CD4-positive, CD25-positive, alpha-beta regulatory T cell (primary cell): ENCODE results near the gene ZNF609. TPM values are rescaled to one million over a fixed set of nuclear protein-coding genes. Genes with fewer than 3 reads are reported as not detected.

ENCODE experiments used
- ATAC-seq, 2 donors: fragments of 150-1000 bp; cut with Tn5 transposase; one replicate each; pipeline ENCODE4 v1.10.0; 2021; ENCODE audit warnings: low read depth in 2 of 2, moderate number of reproducible peaks in 2 of 2, moderate library complexity in 1 of 2
- DNase-seq, 3 donors: peaks; one replicate each; pipeline versions ENCODE4 v3.0.0 to v3.0.0-alpha.2; 2012 to 2022; ENCODE audit warnings: mixed read lengths in 1 of 3
- H3K27ac ChIP-seq: one replicate; pipeline ENCODE4 v1.7.0; 2013; ENCODE audit warnings: mild to moderate bottlenecking, low read length; ENCODE audit not compliant: insufficient read depth, poor library complexity, severe bottlenecking
- H3K27me3 ChIP-seq: one replicate; pipeline ENCODE4 v1.7.0; 2013; ENCODE audit warnings: low read length; ENCODE audit not compliant: control insufficient read depth, insufficient read depth
- H3K36me3 ChIP-seq: one replicate; pipeline ENCODE4 v1.7.0; 2013; ENCODE audit warnings: mild to moderate bottlenecking, low read length, moderate library complexity; ENCODE audit not compliant: control insufficient read depth, insufficient read depth
- H3K4me1 ChIP-seq: 2 replicates; pipeline ENCODE4 v1.7.0; 2013; ENCODE audit warnings: mild to moderate bottlenecking, low read length; ENCODE audit not compliant: insufficient read depth, control insufficient read depth, poor library complexity, severe bottlenecking
- H3K4me3 ChIP-seq: one replicate; pipeline ENCODE4 v1.7.0; 2013; ENCODE audit warnings: low read depth, mild to moderate bottlenecking, low read length, moderate library complexity
- H3K9me3 ChIP-seq, 2 experiments: 1 replicate in 1 of 2; 2 replicates in 1 of 2; pipeline ENCODE4 v1.7.0; 2013; ENCODE audit warnings: low read length in 2 of 2, mild to moderate bottlenecking in 1 of 2, moderate library complexity in 1 of 2; ENCODE audit not compliant: control insufficient read depth in 2 of 2
- H3K27ac Mint-ChIP-seq, 3 donors: one replicate each; pipeline ENCODE4 v1.8.0; 2020 to 2022; ENCODE audit warnings: mild to moderate bottlenecking in 3 of 3, mixed read lengths in 3 of 3, moderate library complexity in 2 of 3
- H3K27me3 Mint-ChIP-seq: one replicate; pipeline ENCODE4 v1.8.0; 2022; ENCODE audit warnings: mild to moderate bottlenecking, mixed read lengths
- H3K36me3 Mint-ChIP-seq: one replicate; pipeline ENCODE4 v1.8.0; 2020; ENCODE audit warnings: mixed read lengths
- H3K4me1 Mint-ChIP-seq, 4 donors: one replicate each; pipeline ENCODE4 v1.8.0; 2020 to 2022; ENCODE audit warnings: mixed read lengths in 4 of 4, mild to moderate bottlenecking in 1 of 4
- H3K4me3 Mint-ChIP-seq, 4 donors: one replicate each; pipeline ENCODE4 v1.8.0; 2020 to 2022; ENCODE audit warnings: mild to moderate bottlenecking in 4 of 4, mixed read lengths in 4 of 4, moderate library complexity in 3 of 4
- H3K9me3 Mint-ChIP-seq, 7 donors: one replicate each; pipeline ENCODE4 v1.8.0; 2020 to 2022; ENCODE audit warnings: mixed read lengths in 7 of 7, mild to moderate bottlenecking in 3 of 7, moderate library complexity in 2 of 7
- polyA plus RNA-seq, 4 donors: library from polyadenylated mRNA; unstranded; fragments of 300-500 nt; fragmentation: Illumina TruSeq; gene quantifications; one replicate each; pipeline ENCODE4 v1.2.3, GENCODE V29; 2021
- total RNA-seq: library from RNA; stranded (reverse); gene quantifications from one replicate; pipeline ENCODE4 v1.2.3, GENCODE V29; 2022

The ZNF609 gene
- total and polyA plus RNA-seq, 5 donors from 2014 or later: 0.64 to 39.0 (median 2.0) TPM

DNA sequence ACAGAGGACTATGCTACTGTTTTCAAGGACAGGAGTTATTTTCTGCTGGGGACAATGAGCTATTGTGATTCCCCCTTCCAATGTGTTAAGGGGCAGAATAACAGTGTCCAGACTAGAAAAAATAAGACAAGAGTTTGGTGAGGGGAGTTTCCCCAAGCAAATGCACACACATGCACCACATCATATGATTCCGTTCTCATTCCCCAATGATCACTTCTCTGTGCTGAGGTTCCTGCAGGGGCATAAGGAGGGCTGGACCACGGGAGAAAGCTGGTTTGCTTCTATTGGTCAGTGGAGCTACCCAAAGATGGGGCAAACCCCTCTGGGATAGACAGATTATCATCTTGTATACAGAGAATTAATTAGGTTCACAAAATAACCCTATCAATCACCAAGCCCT, 234.4 kb downstream of the ZNF609 start:
- Histone ChIP-seq H3K9me3 (no peaks in the 10 kb centered on the region), H3K4me1 (peaks cover 20% of the 10 kb centered on the region), H3K27ac (no peak overlapping the region), H3K4me3 (no peak overlapping the region), H3K27me3 (no peaks in the 10 kb centered on the region), H3K36me3 (peaks cover 36% of the 10 kb centered on the region)
- ATAC-seq (no peak), DNase-seq (no peak)
- H3K4me3 Mint-ChIP-seq: no peak overlapping the region
- H3K9me3 Mint-ChIP-seq: no peaks in the 10 kb centered on the region
- peaks cover 6% of the 10 kb centered on the region for H3K36me3 Mint-ChIP-seq
- H3K27me3 Mint-ChIP-seq: no peaks in the 10 kb centered on the region
- H3K27ac Mint-ChIP-seq: peak overlapping the region in 1 of 3 donors; percentile 23
- H3K4me1 Mint-ChIP-seq: peaks cover 27 to 49% (median 30%) of the 10 kb centered on the region in 4 donors

GRCh38 chr15:64695561-64695992, 235.2 kb downstream of the ZNF609 start:
- Mint-ChIP-seq H3K4me3 (no peak overlapping the region), H3K27me3 (no peaks in the 10 kb centered on the region), H3K36me3 (peaks cover 4% of the 10 kb centered on the region), H3K27ac (peak overlapping the region in 2 of 3 donors; percentile 26 to 45), H3K4me1 (peaks cover 26 to 57% (median 37%) of the 10 kb centered on the region in 4 donors), H3K9me3 (no peaks in the 10 kb centered on the region)
- no peak overlapping the region for H3K27ac ChIP-seq
- peaks cover 28% of the 10 kb centered on the region for H3K36me3 ChIP-seq
- H3K4me3 ChIP-seq: no peak overlapping the region
- peaks cover 27% of the 10 kb centered on the region for H3K4me1 ChIP-seq
- no peaks in the 10 kb centered on the region for H3K9me3 ChIP-seq
- no peaks in the 10 kb centered on the region for H3K27me3 ChIP-seq
- DNase-seq: no peak
- peak in 1 of 2 donors; percentile 43 for ATAC-seq

DNA sequence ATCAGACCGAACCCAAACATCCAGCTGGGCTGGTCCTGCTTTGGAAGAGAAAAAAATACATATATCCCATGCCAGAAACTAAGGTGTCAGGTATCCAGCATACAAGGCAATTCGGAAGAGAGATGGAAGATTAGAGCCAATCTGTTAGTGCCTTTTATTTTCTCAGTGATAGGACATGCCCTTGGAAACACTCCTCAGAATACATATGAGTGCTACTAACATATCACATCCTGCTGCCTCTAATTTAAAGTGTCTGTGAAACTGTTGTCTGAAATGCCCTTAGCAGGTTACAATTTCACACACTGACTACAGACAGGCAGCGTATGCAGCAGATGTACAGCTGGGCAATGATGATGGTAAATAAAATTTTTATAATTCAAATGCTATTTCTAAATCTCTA, 236.1 kb downstream of the ZNF609 start:
- Mint-ChIP-seq H3K4me3 (no peak overlapping the region), H3K36me3 (no peaks in the 10 kb centered on the region), H3K27ac (peak overlapping the region in 2 of 3 donors; percentile 42 to 62), H3K4me1 (peaks cover 24 to 63% (median 45%) of the 10 kb centered on the region in 4 donors), H3K27me3 (no peaks in the 10 kb centered on the region), H3K9me3 (no peaks in the 10 kb centered on the region)
- Histone ChIP-seq H3K27ac (no peak overlapping the region), H3K4me3 (no peak overlapping the region), H3K36me3 (peaks cover 20% of the 10 kb centered on the region), H3K27me3 (no peaks in the 10 kb centered on the region), H3K9me3 (no peaks in the 10 kb centered on the region), H3K4me1 (peaks cover 36% of the 10 kb centered on the region)
- no peak for ATAC-seq
- DNase-seq: no peak

GRCh38 chr15:64697911-64698369, 237.6 kb downstream of the ZNF609 start:
- peak; percentile 45 to 46 for ATAC-seq
- peak overlapping the region; percentile 3 to 88 (median 63) for H3K27ac Mint-ChIP-seq

DNA sequence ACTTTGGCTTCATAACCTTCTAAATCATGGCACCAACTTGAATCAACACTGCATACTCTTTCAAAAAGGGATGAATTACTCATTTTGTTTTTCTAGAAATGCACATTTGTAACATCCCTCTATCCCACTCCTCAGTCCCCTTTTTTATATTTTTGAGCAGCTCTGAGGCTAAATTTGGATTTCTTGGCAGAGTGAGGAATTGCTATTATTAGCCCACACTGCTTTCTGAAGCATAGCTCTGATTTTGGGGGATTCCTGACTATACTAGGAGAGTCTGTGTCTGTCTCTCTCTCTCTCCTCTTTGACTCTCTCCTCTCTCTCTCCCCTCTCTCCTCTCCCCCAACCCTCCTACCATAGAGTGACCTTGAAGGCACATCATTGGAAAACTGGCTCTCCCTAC, 238.4 kb downstream of the ZNF609 start:
- Histone ChIP-seq H3K4me3 (no peak overlapping the region), H3K9me3 (no peaks in the 10 kb centered on the region), H3K4me1 (peaks cover 55% of the 10 kb centered on the region), H3K36me3 (peaks cover 14% of the 10 kb centered on the region), H3K27ac (no peak overlapping the region), H3K27me3 (no peaks in the 10 kb centered on the region)
- no peak for ATAC-seq
- Mint-ChIP-seq H3K36me3 (no peaks in the 10 kb centered on the region), H3K4me3 (peak overlapping the region; percentile 7 to 44 (median 8)), H3K9me3 (no peaks in the 10 kb centered on the region), H3K4me1 (peaks cover 26 to 79% (median 58%) of the 10 kb centered on the region in 4 donors), H3K27me3 (peaks cover 7% of the 10 kb centered on the region), H3K27ac (peak overlapping the region; percentile 28 to 92 (median 64))
- DNase-seq: no peak

More at GRCh38 chr15:64697911-64698369, 237.6 kb downstream of the ZNF609 start:
- H3K4me1 ChIP-seq: peaks cover 50% of the 10 kb centered on the region
- no peak overlapping the region for H3K4me3 ChIP-seq
- Mint-ChIP-seq H3K27me3 (no peaks in the 10 kb centered on the region), H3K4me1 (peaks cover 26 to 75% (median 52%) of the 10 kb centered on the region in 4 donors), H3K4me3 (peak overlapping the region in 1 of 4 donors; percentile 5), H3K9me3 (no peaks in the 10 kb centered on the region), H3K36me3 (no peaks in the 10 kb centered on the region)
- H3K27ac ChIP-seq: no peak overlapping the region
- H3K36me3 ChIP-seq: peaks cover 17% of the 10 kb centered on the region
- no peaks in the 10 kb centered on the region for H3K27me3 ChIP-seq
- no peaks in the 10 kb centered on the region for H3K9me3 ChIP-seq
- DNase-seq: no peak

DNA sequence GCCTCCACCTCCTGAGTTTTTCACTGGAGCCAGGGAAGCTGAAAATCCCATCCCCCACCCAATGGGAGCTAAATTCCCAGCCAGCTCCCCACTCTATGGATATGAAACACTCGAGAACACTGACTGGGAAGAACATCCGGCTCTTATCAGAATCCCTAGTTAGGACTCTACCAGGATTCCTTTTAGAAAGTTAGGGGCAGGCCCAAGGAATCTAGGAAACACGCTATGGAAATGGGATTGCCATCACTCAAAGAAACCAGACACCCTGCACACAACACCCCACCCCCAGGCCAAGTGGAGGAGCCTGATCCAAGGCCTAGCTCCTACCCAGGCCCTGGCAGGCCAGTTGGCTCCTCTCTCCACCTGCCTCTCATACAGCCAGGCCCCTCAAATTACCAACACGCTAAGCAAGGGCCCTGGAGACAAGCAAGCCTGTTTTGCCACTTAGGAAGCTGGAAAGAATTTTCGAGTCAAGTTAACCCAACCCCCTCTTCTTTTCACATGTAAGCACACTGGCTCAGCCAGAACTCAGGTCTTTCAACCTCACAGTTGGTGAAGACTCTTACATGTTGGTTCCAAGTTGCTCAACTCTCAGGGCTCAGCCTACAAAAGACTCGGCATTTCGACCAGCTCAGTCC, 239.5 kb downstream of the ZNF609 start:
- H3K27ac Mint-ChIP-seq: peak overlapping the region; percentile 57 to 77 (median 68)
- H3K36me3 ChIP-seq: peaks cover 9% of the 10 kb centered on the region
- H3K9me3 ChIP-seq: no peaks in the 10 kb centered on the region
- ATAC-seq (no peak), DNase-seq (no peak)
- peaks cover 26 to 81% (median 60%) of the 10 kb centered on the region in 4 donors for H3K4me1 Mint-ChIP-seq
- H3K4me3 Mint-ChIP-seq: peak overlapping the region; percentile 66 to 94 (median 93)
- peaks cover 7% of the 10 kb centered on the region for H3K27me3 Mint-ChIP-seq
- H3K36me3 Mint-ChIP-seq: no peaks in the 10 kb centered on the region
- H3K9me3 Mint-ChIP-seq: no peaks in the 10 kb centered on the region
- H3K4me3 ChIP-seq: no peak overlapping the region
- peaks cover 56% of the 10 kb centered on the region for H3K4me1 ChIP-seq
- no peaks in the 10 kb centered on the region for H3K27me3 ChIP-seq
- H3K27ac ChIP-seq: no peak overlapping the region

- no peak for DNase-seq
- H3K36me3 ChIP-seq: no peaks in the 10 kb centered on the region
- peak overlapping the region; percentile 64 for H3K4me3 ChIP-seq
- Mint-ChIP-seq H3K27me3 (peaks cover 7% of the 10 kb centered on the region), H3K9me3 (no peaks in the 10 kb centered on the region), H3K27ac (peak overlapping the region; percentile 7 to 87 (median 68)), H3K4me1 (peaks cover 20 to 73% (median 56%) of the 10 kb centered on the region in 4 donors), H3K4me3 (peak overlapping the region; percentile 92 to 95 (median 94)), H3K36me3 (no peaks in the 10 kb centered on the region)
- no peak overlapping the region for H3K27ac ChIP-seq
- ATAC-seq: no peak
- H3K27me3 ChIP-seq: no peaks in the 10 kb centered on the region
- no peaks in the 10 kb centered on the region for H3K9me3 ChIP-seq
- H3K4me1 ChIP-seq: peaks cover 56% of the 10 kb centered on the region
These were observed 240.7 kb downstream of the ZNF609 start for GRCh38 chr15:64701051-64701450.
